ENCODE data around the gene EPN2.

- no peak for TF ChIP-seq CTCF (IDR thresholded peaks at IDR 0.05 in 4 of 5, conservative IDR thresholded peaks at IDR 0.05 in 1 of 5)
- TF ChIP-seq POLR2A (IDR thresholded peaks at IDR 0.05): no peak
These were observed 38.4 kb downstream of the EPN2 start for GRCh38 chr17:19275457-19276127.
